T1000 (cell line): ENCODE data around the gene PRDM16.

Source experiments
- DNase-seq: peaks from one replicate; lab custom pipeline; 2025; ENCODE audit warnings: mixed read lengths; lab: John Stamatoyannopoulos, UW

The PRDM16 gene

GRCh38 chr1:3462356-3463012 lies 393.5 kb downstream of the PRDM16 start:
- DNase-seq = no peak

- DNase-seq = no peak
Observed at GRCh38 chr1:3463013-3463385, 394.0 kb downstream of the PRDM16 start.

- DNase-seq = no peak
Observed at GRCh38 chr1:3463408-3463863, 394.4 kb downstream of the PRDM16 start.

- DNase-seq = no peak
Observed at GRCh38 chr1:3463891-3464648, 395.1 kb downstream of the PRDM16 start.

GRCh38 chr1:3464649-3465025 lies 395.6 kb downstream of the PRDM16 start:
- no peak for DNase-seq

GRCh38 chr1:3465091-3465934 lies 396.3 kb downstream of the PRDM16 start:
- DNase-seq = no peak

GRCh38 chr1:3465935-3466321 lies 396.9 kb downstream of the PRDM16 start:
- DNase-seq = no peak

- DNase-seq = no peak
Observed at GRCh38 chr1:3466366-3467075, 397.5 kb downstream of the PRDM16 start.

- DNase-seq = no peak
Observed at GRCh38 chr1:3467096-3468036, 398.4 kb downstream of the PRDM16 start.

GRCh38 chr1:3468236-3469103 lies 399.5 kb downstream of the PRDM16 start:
- no peak for DNase-seq

- no peak for DNase-seq
Observed at GRCh38 chr1:3469104-3469848, 400.3 kb downstream of the PRDM16 start.

GRCh38 chr1:3469849-3470649 lies 401.0 kb downstream of the PRDM16 start:
- DNase-seq = no peak

- no peak for DNase-seq
Observed at GRCh38 chr1:3470650-3471355, 401.8 kb downstream of the PRDM16 start.

- peak; percentile 36 for DNase-seq
Observed at GRCh38 chr1:3471356-3472087, 402.5 kb downstream of the PRDM16 start.

- no peak for DNase-seq
Observed at GRCh38 chr1:3472088-3472850, 403.3 kb downstream of the PRDM16 start.

GRCh38 chr1:3472906-3473305 lies 403.9 kb downstream of the PRDM16 start:
- no peak for DNase-seq
